Heart left ventricle (tissue), 13 donors: Measurements from ENCODE around the gene NT5C2.

Experiments
- CTCF ChIP-seq, 12 donors: fragments of 200-600 bp; sonication (generic) in 4 of 12; IDR thresholded peaks; one replicate each; pipeline versions ENCODE4 v1.5.0 to v1.8.0; 2018 to 2022; ENCODE audit warnings: antibody characterized with exemption in 12 of 12, mild to moderate bottlenecking in 5 of 12
- POLR2A ChIP-seq, 2 donors: fragments of 450-650 bp; IDR thresholded peaks; one replicate each; pipeline ENCODE4 v1.6.1; 2017; ENCODE audit warnings: antibody characterized with exemption in 2 of 2, mild to moderate bottlenecking in 2 of 2, moderate library complexity in 2 of 2
- donor health status: ischemic (EF 13 %, LVEDD 7.1; RV severe dilation, severe dysfunction).
- donor health status: DM: no; HTN: yes; CAD: no.
- donor health status: DM: no; HTN: no; CAD: no.
- donor health status: ischemic (EF 25% LVEDD 6.9; RV normal size, moderate dysfunction).
- donor health status: ischemic (EF 25% LVEDD 5.7; RV mildly dilated, moderate dysfunction).
- donor health status: ischemic (EF 35%, LVEDD 5.7; RV mildly dilated, moderate dysfunction).
- donor health status: nonischemic (EF 11% LVEDD 7.7; RV severe dilation, severe dysfunction).
- donor health status: DM: yes; HTN: yes; CAD: no.
- donor health status: PGD.
- donor health status: ischemic (EF 29% LVEDD 5.4; RV normal size, mild dysfunction).
- donor health status: nonischemic (EF 23%, LVEDD 6.1; RV moderate dilation, normal function).

- TF ChIP-seq CTCF (IDR thresholded peaks at IDR 0.05) (no peak), POLR2A (IDR thresholded peaks at IDR 0.05) (no peak)
Observed at GRCh38 chr10:103049237-103049636, 143.8 kb downstream of the NT5C2 start.
